ENCODE measurements around the gene ABLIM1. TPM values are rescaled to one million over a fixed set of nuclear protein-coding genes. Genes with fewer than 3 reads are reported as not detected.

ABLIM1 gene
- total and polyA plus RNA-seq, 2 experiments from 2014 or later: 21.9 to 45.1 TPM

DNA sequence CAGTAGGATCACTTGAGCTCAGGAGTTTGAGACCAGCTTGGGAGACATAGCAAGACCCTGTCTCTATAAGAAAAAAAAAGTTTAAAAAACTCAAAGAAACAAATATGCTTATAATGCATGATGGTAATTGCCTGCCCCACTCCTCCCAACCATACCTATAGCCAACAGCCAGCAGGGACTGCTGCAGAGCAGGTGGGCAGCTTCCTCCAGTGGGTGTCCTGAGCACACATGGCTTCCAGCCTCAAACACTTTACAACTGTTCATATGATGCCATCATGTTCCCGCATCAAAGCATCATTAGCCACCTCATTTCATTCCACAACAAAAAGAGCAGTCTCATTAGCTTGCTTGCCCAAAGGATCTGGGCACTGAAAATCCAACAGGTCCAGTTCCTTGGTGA, 42.0 kb downstream of the ABLIM1 start (continued):
- TF ChIP-seq, protein P1, sequence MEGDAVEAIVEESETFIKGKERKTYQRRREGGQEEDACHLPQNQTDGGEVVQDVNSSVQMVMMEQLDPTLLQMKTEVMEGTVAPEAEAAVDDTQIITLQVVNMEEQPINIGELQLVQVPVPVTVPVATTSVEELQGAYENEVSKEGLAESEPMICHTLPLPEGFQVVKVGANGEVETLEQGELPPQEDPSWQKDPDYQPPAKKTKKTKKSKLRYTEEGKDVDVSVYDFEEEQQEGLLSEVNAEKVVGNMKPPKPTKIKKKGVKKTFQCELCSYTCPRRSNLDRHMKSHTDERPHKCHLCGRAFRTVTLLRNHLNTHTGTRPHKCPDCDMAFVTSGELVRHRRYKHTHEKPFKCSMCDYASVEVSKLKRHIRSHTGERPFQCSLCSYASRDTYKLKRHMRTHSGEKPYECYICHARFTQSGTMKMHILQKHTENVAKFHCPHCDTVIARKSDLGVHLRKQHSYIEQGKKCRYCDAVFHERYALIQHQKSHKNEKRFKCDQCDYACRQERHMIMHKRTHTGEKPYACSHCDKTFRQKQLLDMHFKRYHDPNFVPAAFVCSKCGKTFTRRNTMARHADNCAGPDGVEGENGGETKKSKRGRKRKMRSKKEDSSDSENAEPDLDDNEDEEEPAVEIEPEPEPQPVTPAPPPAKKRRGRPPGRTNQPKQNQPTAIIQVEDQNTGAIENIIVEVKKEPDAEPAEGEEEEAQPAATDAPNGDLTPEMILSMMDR (conservative IDR thresholded peaks at IDR 0.05; ENCODE audit: low read depth in 2 of 2): no peak
- TF ChIP-seq POLR2AphosphoS5 (IDR thresholded peaks at IDR 0.05; ENCODE audit: low read depth) (no peak), ZNF331 (CRISPR knock-in tag; IDR thresholded peaks at IDR 0.05; ENCODE audit: low read depth) (no peak), EZH2 (IDR thresholded peaks at IDR 0.05; ENCODE audit: low read depth, unreplicated experiment) (no peak)

DNA sequence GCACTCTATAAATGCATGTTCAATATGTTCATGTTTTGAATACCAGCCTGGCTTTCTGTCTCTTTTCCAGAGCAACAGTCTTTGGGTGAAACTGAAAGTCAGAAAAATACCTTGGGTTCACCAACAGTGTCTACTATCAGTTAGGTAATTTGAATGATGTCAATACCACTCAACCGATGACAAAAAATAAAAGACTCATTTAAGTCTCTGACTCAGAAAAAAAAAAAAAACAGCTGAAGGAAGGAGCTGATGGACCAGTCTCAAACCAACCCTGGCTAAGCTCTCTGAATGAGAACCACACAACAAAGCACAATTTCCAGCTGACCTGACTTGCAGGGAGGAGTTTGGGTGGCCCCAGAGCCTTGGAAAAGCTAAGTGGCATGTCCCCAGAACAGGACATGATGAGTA, 42.5 kb downstream of the ABLIM1 start:
- no peak for ATAC-seq
- Mint-ChIP-seq H3K4me3 (no peak overlapping the region), H3K4me1 (peaks cover under 1% of the 10 kb centered on the region; the same call in 1 of the 3 replicates)

DNA sequence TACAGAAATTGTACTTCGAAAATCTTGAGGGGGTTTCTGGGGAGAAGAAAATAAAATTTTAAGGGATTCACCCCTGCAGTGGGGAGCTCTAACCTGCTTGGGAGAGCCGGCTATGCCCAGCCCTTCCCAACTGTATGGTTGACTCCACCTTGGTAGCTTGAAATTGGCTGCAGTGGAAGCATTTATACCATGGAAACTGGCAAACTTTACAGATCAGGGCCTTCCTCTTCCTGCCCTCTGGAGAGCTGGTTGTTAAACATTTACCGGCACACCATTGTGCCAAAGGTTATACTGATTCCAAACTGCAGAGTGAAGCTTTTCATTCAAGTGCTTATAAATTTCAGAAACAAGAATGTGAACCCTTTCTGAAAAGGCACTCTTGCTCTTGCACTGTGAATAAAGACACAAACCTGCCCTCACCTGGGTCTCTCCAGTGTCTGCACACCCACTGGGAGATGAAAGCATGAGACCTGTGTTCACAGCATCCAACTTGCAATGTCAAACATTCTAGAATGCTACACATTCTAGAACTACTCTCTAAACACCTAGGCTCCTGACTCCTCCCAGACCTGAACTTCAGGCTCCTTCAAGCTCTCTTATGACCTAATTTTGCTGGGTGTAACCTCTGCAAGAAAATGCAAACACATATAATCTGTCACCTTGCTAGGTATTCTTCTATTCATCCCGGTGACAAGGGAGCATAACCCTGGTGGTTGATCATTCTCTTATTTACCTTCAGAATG, 44.7 kb downstream of the ABLIM1 start:
- H3K4me2 ChIP-seq: no peak overlapping the region
- no peaks in the 10 kb centered on the region for H3K27me3 Mint-ChIP-seq (ENCODE audit: insufficient read depth, low read depth, poor library complexity)
- no peaks in the 10 kb centered on the region for H3K9me3 Mint-ChIP-seq
- no peaks in the 10 kb centered on the region for H3F3A ChIP-seq (replicated peaks; ENCODE audit: low read depth)
- peaks cover 5% of the 10 kb centered on the region for H3K4me1 Mint-ChIP-seq
- no peaks in the 10 kb centered on the region for H3K36me3 Mint-ChIP-seq (ENCODE audit: low read depth)
- H3K36me3 ChIP-seq (ENCODE audit: insufficient read depth): no peaks in the 10 kb centered on the region
- H3K27ac ChIP-seq (ENCODE audit: low read depth): no peak overlapping the region
- no peak overlapping the region for H2AFZ ChIP-seq
- no peak for DNase-seq (ENCODE audit: low spot score)
- no peak overlapping the region for H3K4me3 ChIP-seq
- no peak overlapping the region for H3K27ac Mint-ChIP-seq
- 0 out of 2 replicates have a peak, but pooled peaks cover 9% of the 10 kb centered on the region for H3K9me2 ChIP-seq (ENCODE audit: insufficient read depth)
- no peaks in the 10 kb centered on the region for H3K79me2 ChIP-seq (replicated peaks; ENCODE audit: insufficient read depth)
- ATAC-seq: no peak
- H3K4me3 Mint-ChIP-seq: no peak overlapping the region
- H4K20me1 ChIP-seq (replicated peaks; ENCODE audit: insufficient read depth): no peaks in the 10 kb centered on the region
- H3K27me3 ChIP-seq (ENCODE audit: insufficient read depth): no peaks in the 10 kb centered on the region
- H3K4me1 ChIP-seq (ENCODE audit: insufficient read depth): peaks cover 6% of the 10 kb centered on the region; the same call in 1 of the 2 replicates
- TF ChIP-seq EZH2phosphoT487 (IDR thresholded peaks at IDR 0.05; ENCODE audit: unreplicated experiment) (no peak), STAT1 (IDR thresholded peaks at IDR 0.05; ENCODE audit: unreplicated experiment) (no peak)
- TF ChIP-seq, protein P2, sequence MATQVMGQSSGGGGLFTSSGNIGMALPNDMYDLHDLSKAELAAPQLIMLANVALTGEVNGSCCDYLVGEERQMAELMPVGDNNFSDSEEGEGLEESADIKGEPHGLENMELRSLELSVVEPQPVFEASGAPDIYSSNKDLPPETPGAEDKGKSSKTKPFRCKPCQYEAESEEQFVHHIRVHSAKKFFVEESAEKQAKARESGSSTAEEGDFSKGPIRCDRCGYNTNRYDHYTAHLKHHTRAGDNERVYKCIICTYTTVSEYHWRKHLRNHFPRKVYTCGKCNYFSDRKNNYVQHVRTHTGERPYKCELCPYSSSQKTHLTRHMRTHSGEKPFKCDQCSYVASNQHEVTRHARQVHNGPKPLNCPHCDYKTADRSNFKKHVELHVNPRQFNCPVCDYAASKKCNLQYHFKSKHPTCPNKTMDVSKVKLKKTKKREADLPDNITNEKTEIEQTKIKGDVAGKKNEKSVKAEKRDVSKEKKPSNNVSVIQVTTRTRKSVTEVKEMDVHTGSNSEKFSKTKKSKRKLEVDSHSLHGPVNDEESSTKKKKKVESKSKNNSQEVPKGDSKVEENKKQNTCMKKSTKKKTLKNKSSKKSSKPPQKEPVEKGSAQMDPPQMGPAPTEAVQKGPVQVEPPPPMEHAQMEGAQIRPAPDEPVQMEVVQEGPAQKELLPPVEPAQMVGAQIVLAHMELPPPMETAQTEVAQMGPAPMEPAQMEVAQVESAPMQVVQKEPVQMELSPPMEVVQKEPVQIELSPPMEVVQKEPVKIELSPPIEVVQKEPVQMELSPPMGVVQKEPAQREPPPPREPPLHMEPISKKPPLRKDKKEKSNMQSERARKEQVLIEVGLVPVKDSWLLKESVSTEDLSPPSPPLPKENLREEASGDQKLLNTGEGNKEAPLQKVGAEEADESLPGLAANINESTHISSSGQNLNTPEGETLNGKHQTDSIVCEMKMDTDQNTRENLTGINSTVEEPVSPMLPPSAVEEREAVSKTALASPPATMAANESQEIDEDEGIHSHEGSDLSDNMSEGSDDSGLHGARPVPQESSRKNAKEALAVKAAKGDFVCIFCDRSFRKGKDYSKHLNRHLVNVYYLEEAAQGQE (IDR thresholded peaks at IDR 0.05; ENCODE audit: unreplicated experiment): no peak
- TF ChIP-seq, protein P3, sequence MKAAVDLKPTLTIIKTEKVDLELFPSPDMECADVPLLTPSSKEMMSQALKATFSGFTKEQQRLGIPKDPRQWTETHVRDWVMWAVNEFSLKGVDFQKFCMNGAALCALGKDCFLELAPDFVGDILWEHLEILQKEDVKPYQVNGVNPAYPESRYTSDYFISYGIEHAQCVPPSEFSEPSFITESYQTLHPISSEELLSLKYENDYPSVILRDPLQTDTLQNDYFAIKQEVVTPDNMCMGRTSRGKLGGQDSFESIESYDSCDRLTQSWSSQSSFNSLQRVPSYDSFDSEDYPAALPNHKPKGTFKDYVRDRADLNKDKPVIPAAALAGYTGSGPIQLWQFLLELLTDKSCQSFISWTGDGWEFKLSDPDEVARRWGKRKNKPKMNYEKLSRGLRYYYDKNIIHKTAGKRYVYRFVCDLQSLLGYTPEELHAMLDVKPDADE (IDR thresholded peaks at IDR 0.05): no peak

More for the DNA sequence above, 42.5 kb downstream of the ABLIM1 start:
- Mint-ChIP-seq H3K9me3 (no peaks in the 10 kb centered on the region), H3K36me3 (ENCODE audit: low read depth) (no peaks in the 10 kb centered on the region), H3K27me3 (ENCODE audit: insufficient read depth, low read depth, poor library complexity) (no peaks in the 10 kb centered on the region), H3K27ac (no peak overlapping the region)
- Histone ChIP-seq H3K27me3 (ENCODE audit: insufficient read depth) (no peaks in the 10 kb centered on the region), H3K36me3 (ENCODE audit: insufficient read depth) (no peaks in the 10 kb centered on the region), H3K27ac (ENCODE audit: low read depth) (no peak overlapping the region), H3K4me2 (no peak overlapping the region), H2AFZ (no peak overlapping the region), H3K4me3 (no peak overlapping the region), H4K20me1 (replicated peaks; ENCODE audit: insufficient read depth) (no peaks in the 10 kb centered on the region), H3F3A (replicated peaks; ENCODE audit: low read depth) (no peaks in the 10 kb centered on the region), H3K9me2 (ENCODE audit: insufficient read depth) (0 out of 2 replicates have a peak, but pooled peaks cover 9% of the 10 kb centered on the region), H3K79me2 (replicated peaks; ENCODE audit: insufficient read depth) (no peaks in the 10 kb centered on the region), H3K4me1 (ENCODE audit: insufficient read depth) (peaks cover 6% of the 10 kb centered on the region; the same call in 1 of the 2 replicates)
- TF ChIP-seq EZH2 (IDR thresholded peaks at IDR 0.05; ENCODE audit: low read depth, unreplicated experiment) (no peak), EZH2phosphoT487 (IDR thresholded peaks at IDR 0.05; ENCODE audit: unreplicated experiment) (no peak)
- TF ChIP-seq, protein P3 (IDR thresholded peaks at IDR 0.05): no peak
- no peak for DNase-seq (ENCODE audit: low spot score)
